Right atrium auricular region (tissue), 2 donors: ENCODE data around the gene KCNK17. TPM values are rescaled to one million over a fixed set of nuclear protein-coding genes. Genes with fewer than 3 reads are reported as not detected.
"Not testable (repeated sequence)": the region's sequence is repeated elsewhere in the genome, so short reads cannot be mapped to it uniquely, and the experiment has no call there.

ENCODE experiments used
- DNase-seq: peaks from one replicate; pipeline ENCODE4 v3.0.0-alpha.2; 2019; ENCODE audit warnings: low spot score
- H3K27ac ChIP-seq, 2 donors: fragments of 200-600 bp; sonication (generic); 1 replicate in 1 of 2; 2 replicates in 1 of 2; pipeline ENCODE4 v1.5.1; 2016 to 2019
- H3K27me3 ChIP-seq, 2 donors: fragments of 200-600 bp; sonication (generic); one replicate each; pipeline versions ENCODE4 v1.5.1 to v1.6.0; 2017 to 2019
- H3K36me3 ChIP-seq: fragments of 200-600 bp; sonication (generic); one replicate; pipeline ENCODE4 v1.5.1; 2016
- H3K4me1 ChIP-seq, 2 donors: fragments of 200-600 bp; sonication (generic); one replicate each; pipeline versions ENCODE4 v1.5.1 to v1.6.0; 2017 to 2019
- H3K4me3 ChIP-seq, 2 donors: fragments of 200-600 bp; sonication (generic); 1 replicate in 1 of 2; 2 replicates in 1 of 2; pipeline ENCODE4 v1.5.1; 2017 to 2019; ENCODE audit warnings: mild to moderate bottlenecking in 1 of 2, moderate library complexity in 1 of 2
- H3K9me3 ChIP-seq, 2 donors: fragments of 200-600 bp; sonication (generic); one replicate each; pipeline ENCODE4 v1.5.1; 2019
- CTCF ChIP-seq, 2 donors: fragments of 200-600 bp; sonication (generic); IDR thresholded peaks; one replicate each; pipeline ENCODE4 v1.5.1; 2019; ENCODE audit warnings: antibody characterized with exemption in 2 of 2
- total RNA-seq, 2 donors: library from RNA; depleted of rRNA; stranded (reverse); fragments of >200 nt; gene quantifications; one replicate each; pipeline ENCODE4 v1.1.0, GENCODE V29; 2016

The KCNK17 gene
- total RNA-seq, 2 donors from 2014 or later, result 0.98 to 1.3 TPM

- Histone ChIP-seq H3K4me3 (no peak overlapping the region), H3K27ac (no peak overlapping the region), H3K36me3 (no peaks in the 10 kb centered on the region), H3K4me1 (peaks cover 0 to 25% of the 10 kb centered on the region in 2 donors), H3K27me3 (no peaks in the 10 kb centered on the region), H3K9me3 (no peaks in the 10 kb centered on the region)
- TF ChIP-seq CTCF (IDR thresholded peaks at IDR 0.05), result no peak
- DNase-seq, result no peak
These were observed 20.1 kb downstream of the KCNK17 start for GRCh38 chr6:39294133-39294532.

GRCh38 chr6:39292637-39293036 lies 21.6 kb downstream of the KCNK17 start:
- Histone ChIP-seq H3K27ac (no peak overlapping the region), H3K36me3 (no peaks in the 10 kb centered on the region), H3K4me3 (no peak overlapping the region), H3K9me3 (no peaks in the 10 kb centered on the region), H3K4me1 (peaks cover 0 to 23% of the 10 kb centered on the region in 2 donors), H3K27me3 (no peaks in the 10 kb centered on the region)
- no peak for TF ChIP-seq CTCF (IDR thresholded peaks at IDR 0.05)
- DNase-seq, result no peak

GRCh38 chr6:39289490-39289889 lies 24.7 kb downstream of the KCNK17 start:
- no peak for TF ChIP-seq CTCF (IDR thresholded peaks at IDR 0.05)
- no peak for DNase-seq
- no peak overlapping the region for H3K27ac ChIP-seq
- no peak overlapping the region for H3K4me3 ChIP-seq
- no peaks in the 10 kb centered on the region for H3K9me3 ChIP-seq
- H3K27me3 ChIP-seq, result no peaks in the 10 kb centered on the region
- no peaks in the 10 kb centered on the region for H3K36me3 ChIP-seq
- no peaks in the 10 kb centered on the region for H3K4me1 ChIP-seq

- Histone ChIP-seq H3K27ac (no peak overlapping the region), H3K27me3 (no peaks in the 10 kb centered on the region), H3K36me3 (no peaks in the 10 kb centered on the region), H3K9me3 (no peaks in the 10 kb centered on the region), H3K4me1 (no peaks in the 10 kb centered on the region), H3K4me3 (no peak overlapping the region)
- no peak for TF ChIP-seq CTCF (IDR thresholded peaks at IDR 0.05)
- no peak for DNase-seq
These were observed 26.6 kb downstream of the KCNK17 start for GRCh38 chr6:39287601-39288000.

GRCh38 chr6:39286596-39286995 lies 27.6 kb downstream of the KCNK17 start:
- H3K9me3 ChIP-seq, H3K4me1 ChIP-seq, H3K36me3 ChIP-seq, DNase-seq, H3K4me3 ChIP-seq, H3K27ac ChIP-seq, H3K27me3 ChIP-seq: not testable (repeated sequence)

GRCh38 chr6:39282774-39283173 lies 31.4 kb downstream of the KCNK17 start:
- no peak for DNase-seq
- Histone ChIP-seq H3K9me3 (no peaks in the 10 kb centered on the region), H3K36me3 (no peaks in the 10 kb centered on the region), H3K27ac (no peak overlapping the region), H3K27me3 (no peaks in the 10 kb centered on the region), H3K4me1 (no peaks in the 10 kb centered on the region), H3K4me3 (no peak overlapping the region)
- no peak for TF ChIP-seq CTCF (IDR thresholded peaks at IDR 0.05)
